OCI-LY3 (cell line): ENCODE measurements around the gene KRT15.

Source experiments
- CTCF ChIP-seq: fragments of 200-600, 300-600 bp; sonication (generic); IDR thresholded peaks from 2 replicates; pipeline ENCODE4 v1.5.1; 2014; ENCODE audit warnings: antibody characterized with exemption, low read length, low read depth
- EZH2phosphoT487 ChIP-seq: fragments of 200-600 bp; shearing (Covaris generic); IDR thresholded peaks from 2 replicates; pipeline ENCODE4 v1.6.1; 2018; ENCODE audit warnings: antibody characterized with exemption, mixed run types, low read depth

- TF ChIP-seq CTCF (no peak), EZH2phosphoT487 (no peak)
These were observed 42.9 kb upstream of the KRT15 start for GRCh38 chr17:41561554-41561953.
